Calu3 (cell line): Measurements from ENCODE around the gene RXRA. TPM values are rescaled to one million over a fixed set of nuclear protein-coding genes. Genes with fewer than 3 reads are reported as not detected.

Experiments
- BruUV-seq: library from RNA; stranded (reverse); fragments of 400-500 nt; replicated peaks from 2 replicates; lab custom pipeline; 2021; lab: Mats Ljungman, UMichigan
- CTCF ChIA-PET: fragments of 300-600 bp; sonication (Branson Sonifier 250); formaldehyde crosslinking; loops from one replicate; lab custom pipeline; 2022; ENCODE audit warnings: antibody characterized with exemption; lab: Charles Lee
- DNase-seq: peaks from one replicate; pipeline ENCODE4 v3.0.0; 2022
- H3K27ac Mint-ChIP-seq: one replicate; pipeline ENCODE4 v1.8.0; 2022; ENCODE audit warnings: mixed read lengths; ENCODE audit not compliant: unreplicated experiment
- H3K27me3 Mint-ChIP-seq: one replicate; pipeline ENCODE4 v1.8.0; 2022; ENCODE audit warnings: mixed read lengths; ENCODE audit not compliant: unreplicated experiment
- H3K36me3 Mint-ChIP-seq: one replicate; pipeline ENCODE4 v1.8.0; 2022; ENCODE audit warnings: mild to moderate bottlenecking, moderate library complexity, mixed read lengths; ENCODE audit not compliant: insufficient read depth, unreplicated experiment
- H3K4me1 Mint-ChIP-seq: one replicate; pipeline ENCODE4 v1.8.0; 2022; ENCODE audit warnings: mild to moderate bottlenecking, low read depth, mixed read lengths; ENCODE audit not compliant: unreplicated experiment
- H3K4me3 Mint-ChIP-seq: one replicate; pipeline ENCODE4 v1.8.0; 2022; ENCODE audit warnings: mild to moderate bottlenecking, low read depth, moderate library complexity, mixed read lengths; ENCODE audit not compliant: unreplicated experiment
- H3K9me3 Mint-ChIP-seq: one replicate; pipeline ENCODE4 v1.8.0; 2022; ENCODE audit warnings: low read depth, mixed read lengths; ENCODE audit not compliant: unreplicated experiment
- CTCF ChIP-seq: fragments of 200-600 bp; IDR thresholded peaks from one replicate; pipeline ENCODE4 v1.8.0; 2022; ENCODE audit warnings: antibody characterized with exemption; ENCODE audit not compliant: unreplicated experiment
- intact Hi-C: fragments of 100-400 bp; cut with micrococcal nuclease; formaldehyde crosslinking; loops from one replicate; pipeline ENCODE4 v1.10.0; 2022; ENCODE audit not compliant: unreplicated experiment
- total RNA-seq: library from RNA; stranded (reverse); gene quantifications from 2 replicates; pipeline ENCODE4 v1.2.3, GENCODE V29; 2022

The RXRA gene
- total RNA-seq, 1 experiment from 2014 or later = 15.0 TPM

- CTCF ChIA-PET = no interaction called here
- Mint-ChIP-seq H3K4me1 (no peaks in the 10 kb centered on the region), H3K36me3 (no peaks in the 10 kb centered on the region), H3K4me3 (no peak overlapping the region), H3K27ac (no peak overlapping the region), H3K27me3 (no peaks in the 10 kb centered on the region), H3K9me3 (no peaks in the 10 kb centered on the region)
- intact Hi-C loops = no loop called here
- TF ChIP-seq CTCF = no peak
- no TSS peak for BruUV-seq
- no peak for DNase-seq
These were observed 72.5 kb downstream of the RXRA start for GRCh38 chr9:134398756-134399155.

DNA sequence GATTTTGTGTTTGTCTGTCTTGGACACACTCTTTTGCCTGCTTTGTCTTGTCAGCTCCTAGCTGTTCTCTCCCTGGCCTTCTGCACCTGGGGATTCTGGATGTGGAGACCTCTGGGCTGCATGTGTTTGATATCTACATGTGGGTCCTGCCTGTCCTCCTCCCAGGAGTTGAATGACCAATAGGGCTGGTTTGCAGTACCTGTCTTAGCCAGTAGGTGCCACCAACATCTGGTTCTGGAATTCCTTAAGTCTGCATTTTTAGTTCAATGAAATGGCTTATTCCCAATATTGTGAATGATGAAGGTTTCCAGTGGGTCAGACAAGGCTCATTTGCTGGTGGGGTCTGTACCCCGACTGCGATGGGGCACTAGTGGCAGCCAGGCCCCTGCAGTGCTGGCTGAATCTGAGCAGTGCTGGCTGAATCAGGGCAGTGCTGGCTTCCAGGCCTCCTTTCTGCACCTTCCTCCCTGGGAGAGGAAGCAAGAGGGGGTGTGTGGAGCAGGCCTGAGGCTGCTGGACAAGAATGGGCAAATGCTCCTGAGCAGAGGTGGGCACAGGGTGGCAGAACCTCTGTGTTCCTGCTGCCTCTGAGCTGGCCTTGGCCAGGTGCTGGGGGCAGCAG is 73.3 kb downstream of the RXRA start:
- H3K36me3 Mint-ChIP-seq = peaks cover 4% of the 10 kb centered on the region
- H3K27me3 Mint-ChIP-seq = no peaks in the 10 kb centered on the region
- H3K4me1 Mint-ChIP-seq = no peaks in the 10 kb centered on the region
- no peak for DNase-seq
- no peak overlapping the region for H3K27ac Mint-ChIP-seq
- BruUV-seq = no TSS peak
- no peaks in the 10 kb centered on the region for H3K9me3 Mint-ChIP-seq
- CTCF ChIA-PET = no interaction called here
- TF ChIP-seq CTCF = peak; percentile 38
- intact Hi-C loops = no loop called here
- no peak overlapping the region for H3K4me3 Mint-ChIP-seq

DNA sequence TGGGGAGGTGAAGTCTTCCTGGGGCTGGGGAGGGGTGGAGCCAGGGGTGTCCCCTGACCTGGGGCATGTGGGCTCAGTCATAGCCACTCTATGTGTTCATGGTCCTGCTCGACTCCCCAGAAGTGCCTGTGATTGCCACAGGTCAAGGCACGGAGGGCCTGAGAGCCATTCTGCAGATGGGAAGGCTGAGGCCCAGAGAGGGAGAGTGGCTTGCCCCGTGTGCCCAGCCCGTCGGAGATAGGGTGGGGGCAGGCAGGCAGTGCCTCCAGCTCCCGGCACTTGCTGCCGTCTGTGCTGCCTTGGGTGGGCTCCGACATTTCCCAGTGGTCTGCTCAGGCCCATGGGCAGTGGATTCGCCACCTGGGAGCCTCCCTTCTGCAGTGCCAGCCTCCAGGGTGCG is 74.0 kb downstream of the RXRA start:
- peaks cover 6% of the 10 kb centered on the region for H3K36me3 Mint-ChIP-seq
- no peak for DNase-seq
- H3K27me3 Mint-ChIP-seq = no peaks in the 10 kb centered on the region
- H3K27ac Mint-ChIP-seq = no peak overlapping the region
- no peak for TF ChIP-seq CTCF
- no TSS peak for BruUV-seq
- no peaks in the 10 kb centered on the region for H3K9me3 Mint-ChIP-seq
- CTCF ChIA-PET = no interaction called here
- H3K4me3 Mint-ChIP-seq = no peak overlapping the region
- intact Hi-C loops = no loop called here
- peaks cover under 1% of the 10 kb centered on the region for H3K4me1 Mint-ChIP-seq

- Mint-ChIP-seq H3K27me3 (no peaks in the 10 kb centered on the region), H3K36me3 (peaks cover 6% of the 10 kb centered on the region), H3K9me3 (no peaks in the 10 kb centered on the region), H3K27ac (no peak overlapping the region), H3K4me3 (no peak overlapping the region), H3K4me1 (peaks cover 11% of the 10 kb centered on the region)
- intact Hi-C loops = no loop called here
- BruUV-seq = no TSS peak
- CTCF ChIA-PET = interaction anchor here (0.6 kb wide), 1 partner anchor 8 kb away, joined by 4 read pairs; no protein-coding TSS in a partner anchor
- no peak for TF ChIP-seq CTCF
- DNase-seq = no peak
These were observed 75.1 kb downstream of the RXRA start for GRCh38 chr9:134401391-134401790.
